Progenitor cell of endocrine pancreas (in vitro differentiated cells): ENCODE measurements around the gene OR1I1. TPM values are rescaled to one million over a fixed set of nuclear protein-coding genes. Genes with fewer than 3 reads are reported as not detected.

Source experiments
- DNase-seq: peaks from one replicate; pipeline ENCODE4 v3.0.0; 2021; ENCODE audit warnings: low spot score; ENCODE audit not compliant: unreplicated experiment
- H3K27ac Mint-ChIP-seq: 2 replicates; pipeline ENCODE4 v1.8.0; 2021; ENCODE audit warnings: mild to moderate bottlenecking, moderate library complexity, mixed read lengths
- H3K27me3 Mint-ChIP-seq: 2 replicates; pipeline ENCODE4 v1.8.0; 2021; ENCODE audit warnings: mixed read lengths
- H3K36me3 Mint-ChIP-seq: 2 replicates; pipeline ENCODE4 v1.8.0; 2022; ENCODE audit warnings: mixed read lengths; ENCODE audit not compliant: insufficient read depth
- H3K4me1 Mint-ChIP-seq: 2 replicates; pipeline ENCODE4 v1.8.0; 2021; ENCODE audit warnings: low read depth, mixed read lengths
- H3K4me3 Mint-ChIP-seq: 2 replicates; pipeline ENCODE4 v1.8.0; 2021; ENCODE audit warnings: low read depth, mild to moderate bottlenecking, moderate library complexity, mixed read lengths
- H3K9me3 Mint-ChIP-seq: 2 replicates; pipeline ENCODE4 v1.8.0; 2021; ENCODE audit warnings: low read depth, mixed read lengths
- CTCF ChIP-seq: fragments of 200-600 bp; sonication (generic); IDR thresholded peaks from one replicate; pipeline ENCODE4 v1.5.0; 2021; ENCODE audit warnings: antibody characterized with exemption, mild to moderate bottlenecking; ENCODE audit not compliant: unreplicated experiment
- total RNA-seq: library from RNA; stranded (reverse); gene quantifications from 2 replicates; pipeline ENCODE4 v1.2.1, GENCODE V29; 2021

Gene OR1I1
- total RNA-seq, 1 donor from 2014 or later = not detected

GRCh38 chr19:15115080-15115479 lies 33.1 kb downstream of the OR1I1 start:
- Mint-ChIP-seq H3K9me3 (no peaks in the 10 kb centered on the region), H3K36me3 (peaks cover 14% of the 10 kb centered on the region), H3K4me1 (no peaks in the 10 kb centered on the region), H3K27me3 (no peaks in the 10 kb centered on the region), H3K27ac (peak overlapping the region; percentile 69), H3K4me3 (no peak overlapping the region)
- DNase-seq = no peak
- TF ChIP-seq CTCF = no peak

- peaks cover 19% of the 10 kb centered on the region for H3K36me3 Mint-ChIP-seq
- H3K4me1 Mint-ChIP-seq = no peaks in the 10 kb centered on the region
- no peak overlapping the region for H3K27ac Mint-ChIP-seq
- no peak overlapping the region for H3K4me3 Mint-ChIP-seq
- H3K9me3 Mint-ChIP-seq = no peaks in the 10 kb centered on the region
- no peaks in the 10 kb centered on the region for H3K27me3 Mint-ChIP-seq
- TF ChIP-seq CTCF = no peak
- no peak for DNase-seq
These were observed 34.0 kb downstream of the OR1I1 start for GRCh38 chr19:15115762-15116615.

- H3K4me3 Mint-ChIP-seq = no peak overlapping the region
- no peak for DNase-seq
- H3K36me3 Mint-ChIP-seq = peaks cover 20% of the 10 kb centered on the region
- no peaks in the 10 kb centered on the region for H3K9me3 Mint-ChIP-seq
- H3K4me1 Mint-ChIP-seq = no peaks in the 10 kb centered on the region
- no peak overlapping the region for H3K27ac Mint-ChIP-seq
- no peak for TF ChIP-seq CTCF
- no peaks in the 10 kb centered on the region for H3K27me3 Mint-ChIP-seq
These were observed 34.8 kb downstream of the OR1I1 start for GRCh38 chr19:15116856-15117255.

GRCh38 chr19:15118248-15118647 lies 36.2 kb downstream of the OR1I1 start:
- Mint-ChIP-seq H3K9me3 (no peaks in the 10 kb centered on the region), H3K27ac (no peak overlapping the region), H3K36me3 (peaks cover 16% of the 10 kb centered on the region), H3K4me1 (no peaks in the 10 kb centered on the region), H3K27me3 (no peaks in the 10 kb centered on the region), H3K4me3 (no peak overlapping the region)
- DNase-seq = no peak
- TF ChIP-seq CTCF = no peak

GRCh38 chr19:15118789-15119494 lies 36.9 kb downstream of the OR1I1 start:
- no peak for TF ChIP-seq CTCF
- Mint-ChIP-seq H3K9me3 (no peaks in the 10 kb centered on the region), H3K36me3 (peaks cover 16% of the 10 kb centered on the region), H3K4me3 (no peak overlapping the region), H3K27ac (no peak overlapping the region), H3K4me1 (peaks cover under 1% of the 10 kb centered on the region), H3K27me3 (no peaks in the 10 kb centered on the region)
- DNase-seq = no peak
